Transverse colon (tissue), 3 donors: Measurements from ENCODE around the gene LAMB4.

ENCODE experiments used
- POLR2A ChIP-seq: fragments of 450-650 bp; IDR thresholded peaks from one replicate; pipeline ENCODE4 v1.6.1; 2016; ENCODE audit warnings: antibody characterized with exemption, mild to moderate bottlenecking, moderate library complexity
- TF ChIP-seq, protein P1 (sequence below), 5 experiments: fragments of 200-600 bp in 3 of 5; fragments of 450-650 bp in 2 of 5; sonication (generic) in 3 of 5; IDR thresholded peaks; 1 replicate in 2 of 5; 2 replicates in 3 of 5; pipeline ENCODE4 v1.5.1; 2016 to 2017; ENCODE audit warnings: antibody characterized with exemption in 5 of 5, inconsistent platforms in 3 of 5, mild to moderate bottlenecking in 2 of 5, moderate library complexity in 1 of 5

DNA sequence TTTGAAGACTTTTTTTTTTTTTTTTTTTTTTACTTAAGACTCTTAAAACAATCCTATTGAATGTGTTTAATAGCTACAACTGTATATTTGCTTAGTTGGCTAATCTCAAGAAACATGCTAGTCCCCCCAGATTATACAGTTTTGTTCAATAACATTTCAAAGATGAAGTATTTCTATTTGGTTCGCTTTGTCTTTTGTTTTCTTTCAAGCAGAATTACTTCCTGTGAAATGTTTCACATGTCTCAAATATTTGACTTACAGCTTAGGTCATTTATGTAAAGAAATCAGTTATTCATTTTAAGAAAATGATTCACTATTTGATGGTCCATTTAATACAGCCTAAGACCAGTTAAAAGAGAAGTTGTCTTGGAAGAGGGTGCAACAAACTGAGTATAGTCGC, 114.4 kb downstream of the LAMB4 start:
- TF ChIP-seq, protein P1, sequence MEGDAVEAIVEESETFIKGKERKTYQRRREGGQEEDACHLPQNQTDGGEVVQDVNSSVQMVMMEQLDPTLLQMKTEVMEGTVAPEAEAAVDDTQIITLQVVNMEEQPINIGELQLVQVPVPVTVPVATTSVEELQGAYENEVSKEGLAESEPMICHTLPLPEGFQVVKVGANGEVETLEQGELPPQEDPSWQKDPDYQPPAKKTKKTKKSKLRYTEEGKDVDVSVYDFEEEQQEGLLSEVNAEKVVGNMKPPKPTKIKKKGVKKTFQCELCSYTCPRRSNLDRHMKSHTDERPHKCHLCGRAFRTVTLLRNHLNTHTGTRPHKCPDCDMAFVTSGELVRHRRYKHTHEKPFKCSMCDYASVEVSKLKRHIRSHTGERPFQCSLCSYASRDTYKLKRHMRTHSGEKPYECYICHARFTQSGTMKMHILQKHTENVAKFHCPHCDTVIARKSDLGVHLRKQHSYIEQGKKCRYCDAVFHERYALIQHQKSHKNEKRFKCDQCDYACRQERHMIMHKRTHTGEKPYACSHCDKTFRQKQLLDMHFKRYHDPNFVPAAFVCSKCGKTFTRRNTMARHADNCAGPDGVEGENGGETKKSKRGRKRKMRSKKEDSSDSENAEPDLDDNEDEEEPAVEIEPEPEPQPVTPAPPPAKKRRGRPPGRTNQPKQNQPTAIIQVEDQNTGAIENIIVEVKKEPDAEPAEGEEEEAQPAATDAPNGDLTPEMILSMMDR (IDR thresholded peaks at IDR 0.05), result no peak
- TF ChIP-seq POLR2A, result no peak
